Central memory CD8-positive, alpha-beta T cell (primary cell): ENCODE data around the gene MFAP5.

Experiments
- ATAC-seq: fragments of 150-1000 bp; cut with Tn5 transposase; replicated peaks from 2 replicates; pipeline ENCODE4 v1.10.0; 2022; ENCODE audit warnings: mild to moderate bottlenecking, moderate FRiP score, moderate number of reproducible peaks; ENCODE audit not compliant: poor library complexity, severe bottlenecking; ENCODE audit errors: extremely low read depth
- DNase-seq, 2 donors: peaks; one replicate each; pipeline ENCODE4 v3.0.0; 2021; ENCODE audit warnings: low spot score in 2 of 2
- H3K27ac Mint-ChIP-seq: one replicate; pipeline ENCODE4 v1.8.0; 2022; ENCODE audit warnings: low read depth, mild to moderate bottlenecking, moderate library complexity, mixed read lengths
- H3K27me3 Mint-ChIP-seq: one replicate; pipeline ENCODE4 v1.8.0; 2022; ENCODE audit warnings: mixed read lengths
- H3K36me3 Mint-ChIP-seq: one replicate; pipeline ENCODE4 v1.8.0; 2022; ENCODE audit warnings: mild to moderate bottlenecking, moderate library complexity, mixed read lengths; ENCODE audit not compliant: insufficient read depth
- H3K4me1 Mint-ChIP-seq: one replicate; pipeline ENCODE4 v1.8.0; 2022; ENCODE audit warnings: mixed read lengths
- H3K4me3 Mint-ChIP-seq: one replicate; pipeline ENCODE4 v1.8.0; 2022; ENCODE audit warnings: mild to moderate bottlenecking, moderate library complexity, mixed read lengths
- H3K9me3 Mint-ChIP-seq: one replicate; pipeline ENCODE4 v1.8.0; 2022; ENCODE audit warnings: mixed read lengths

MFAP5 gene

GRCh38 chr12:8664228-8664913 lies 1.7 kb upstream of the MFAP5 start:
- no peak overlapping the region for H3K4me3 Mint-ChIP-seq
- no peaks in the 10 kb centered on the region for H3K4me1 Mint-ChIP-seq
- no peaks in the 10 kb centered on the region for H3K9me3 Mint-ChIP-seq
- no peak overlapping the region for H3K27ac Mint-ChIP-seq
- ATAC-seq (no peak), DNase-seq (no peak)
- H3K27me3 Mint-ChIP-seq: no peaks in the 10 kb centered on the region
- no peaks in the 10 kb centered on the region for H3K36me3 Mint-ChIP-seq

- H3K27ac Mint-ChIP-seq: no peak overlapping the region
- no peak overlapping the region for H3K4me3 Mint-ChIP-seq
- H3K4me1 Mint-ChIP-seq: no peaks in the 10 kb centered on the region
- no peaks in the 10 kb centered on the region for H3K36me3 Mint-ChIP-seq
- no peak for ATAC-seq
- no peak for DNase-seq
- H3K9me3 Mint-ChIP-seq: no peaks in the 10 kb centered on the region
- H3K27me3 Mint-ChIP-seq: no peaks in the 10 kb centered on the region
These were observed 875 bp downstream of the MFAP5 start for GRCh38 chr12:8661751-8662150.

GRCh38 chr12:8661016-8661415 lies 1.6 kb downstream of the MFAP5 start:
- no peaks in the 10 kb centered on the region for H3K27me3 Mint-ChIP-seq
- ATAC-seq: no peak
- H3K27ac Mint-ChIP-seq: no peak overlapping the region
- no peaks in the 10 kb centered on the region for H3K36me3 Mint-ChIP-seq
- no peak for DNase-seq
- no peaks in the 10 kb centered on the region for H3K9me3 Mint-ChIP-seq
- H3K4me3 Mint-ChIP-seq: no peak overlapping the region
- no peaks in the 10 kb centered on the region for H3K4me1 Mint-ChIP-seq

DNA sequence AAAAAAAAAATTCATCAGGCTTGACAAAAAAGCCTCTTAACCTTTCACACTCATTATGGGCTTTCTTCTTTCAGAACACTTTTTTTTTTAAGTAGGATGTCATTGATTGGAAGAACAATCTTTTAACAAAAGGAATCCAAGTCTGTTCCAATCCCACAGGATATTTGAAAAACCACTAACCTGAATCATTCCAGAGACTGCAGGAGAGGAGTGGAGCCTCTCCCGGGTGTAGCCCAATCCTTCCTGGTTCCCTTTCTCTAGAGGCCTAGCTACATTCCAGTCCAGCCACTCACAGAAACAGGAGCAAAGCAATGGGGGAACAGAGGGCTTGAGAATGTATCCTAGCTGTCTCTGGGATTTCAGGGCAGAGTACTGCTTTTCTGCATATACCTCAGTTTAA lies 4.3 kb downstream of the MFAP5 start:
- Mint-ChIP-seq H3K4me1 (no peaks in the 10 kb centered on the region), H3K4me3 (no peak overlapping the region), H3K27me3 (no peaks in the 10 kb centered on the region), H3K9me3 (no peaks in the 10 kb centered on the region), H3K27ac (no peak overlapping the region), H3K36me3 (no peaks in the 10 kb centered on the region)
- DNase-seq (no peak), ATAC-seq (no peak)

DNA sequence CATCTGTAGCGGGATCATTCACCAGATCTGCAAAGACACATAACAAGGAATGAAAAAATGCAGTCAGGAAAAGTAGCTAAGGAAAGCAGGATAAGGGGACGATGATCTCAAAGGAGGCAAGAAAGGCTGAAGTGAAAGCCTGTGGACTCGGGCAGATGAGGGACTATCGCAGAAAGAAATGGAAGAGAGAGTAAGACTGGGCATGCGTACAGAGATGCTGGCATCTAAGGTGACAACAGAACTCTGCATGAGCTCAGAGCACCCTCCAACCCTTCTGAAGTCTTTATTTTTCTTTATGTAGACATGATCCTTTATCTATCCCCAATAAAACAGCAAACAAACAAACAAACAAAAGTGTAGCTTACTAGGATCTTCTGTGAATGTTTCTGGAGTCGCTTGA lies 7.2 kb downstream of the MFAP5 start:
- Mint-ChIP-seq H3K9me3 (no peaks in the 10 kb centered on the region), H3K27ac (no peak overlapping the region), H3K27me3 (no peaks in the 10 kb centered on the region), H3K36me3 (no peaks in the 10 kb centered on the region), H3K4me1 (no peaks in the 10 kb centered on the region), H3K4me3 (no peak overlapping the region)
- no peak for DNase-seq
- ATAC-seq: no peak

GRCh38 chr12:8648576-8649205 lies 13.9 kb downstream of the MFAP5 start:
- Mint-ChIP-seq H3K36me3 (peaks cover 5% of the 10 kb centered on the region), H3K4me1 (peaks cover 52% of the 10 kb centered on the region), H3K9me3 (no peaks in the 10 kb centered on the region), H3K4me3 (no peak overlapping the region), H3K27me3 (no peaks in the 10 kb centered on the region), H3K27ac (peak overlapping the region; percentile 64)
- ATAC-seq: peak; percentile 36
- DNase-seq: peak in 1 of 2 donors; percentile 13

- H3K4me3 Mint-ChIP-seq: no peak overlapping the region
- H3K9me3 Mint-ChIP-seq: no peaks in the 10 kb centered on the region
- no peak for DNase-seq
- peaks cover 5% of the 10 kb centered on the region for H3K36me3 Mint-ChIP-seq
- H3K27ac Mint-ChIP-seq: no peak overlapping the region
- no peak for ATAC-seq
- H3K4me1 Mint-ChIP-seq: peaks cover 56% of the 10 kb centered on the region
- H3K27me3 Mint-ChIP-seq: no peaks in the 10 kb centered on the region
These were observed 14.7 kb downstream of the MFAP5 start for GRCh38 chr12:8647968-8648367.

DNA sequence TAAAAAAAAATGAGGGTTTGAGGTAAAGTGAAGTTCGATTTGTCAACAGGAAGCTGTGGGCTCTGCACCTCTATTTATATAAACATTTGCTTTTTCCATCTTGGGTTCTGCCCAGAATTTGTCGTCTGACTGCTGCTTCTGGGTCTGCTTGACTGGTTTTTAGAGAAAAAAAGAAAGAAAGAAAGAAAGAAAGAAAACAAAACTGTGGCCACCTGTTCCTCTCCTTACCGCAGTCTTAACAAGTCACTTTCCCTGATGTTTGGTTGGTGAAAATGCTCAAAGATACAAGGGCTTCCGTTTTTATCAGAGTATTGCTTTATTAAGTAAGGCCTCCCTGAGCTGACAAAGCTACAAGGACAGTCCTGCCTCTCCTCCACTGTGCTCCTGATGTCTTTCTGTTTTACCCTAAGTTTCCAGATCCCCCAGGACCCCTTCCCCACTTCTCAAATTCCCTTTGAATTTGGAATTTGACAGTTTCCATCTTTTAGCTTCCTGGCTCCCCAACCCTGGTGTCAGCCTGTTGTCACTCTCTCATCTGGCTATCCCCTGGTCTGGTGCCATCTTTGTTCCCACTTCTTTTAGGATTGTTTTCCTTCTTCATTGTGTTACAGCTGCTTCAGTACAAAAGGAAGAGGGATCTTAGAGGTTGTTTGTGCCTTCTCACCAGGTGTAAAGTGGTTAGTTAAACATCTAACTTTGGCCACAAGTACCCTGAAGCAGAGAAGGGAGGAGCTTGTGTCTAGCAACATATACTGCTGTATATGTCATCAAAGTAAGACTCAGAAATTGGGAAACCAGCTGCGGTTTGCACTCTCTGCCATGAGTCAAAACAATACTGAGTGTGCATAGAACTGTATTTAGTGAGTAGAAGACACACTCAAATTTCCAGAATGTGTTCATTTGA lies 18.0 kb downstream of the MFAP5 start:
- H3K4me3 Mint-ChIP-seq: peak overlapping the region; percentile 74
- H3K4me1 Mint-ChIP-seq: peaks cover 49% of the 10 kb centered on the region
- DNase-seq: peak in 1 of 2 donors; percentile 31
- H3K36me3 Mint-ChIP-seq: peaks cover 5% of the 10 kb centered on the region
- peak; percentile 86 for ATAC-seq
- H3K27ac Mint-ChIP-seq: peak overlapping the region; percentile 94
- H3K27me3 Mint-ChIP-seq: no peaks in the 10 kb centered on the region
- no peaks in the 10 kb centered on the region for H3K9me3 Mint-ChIP-seq

DNA sequence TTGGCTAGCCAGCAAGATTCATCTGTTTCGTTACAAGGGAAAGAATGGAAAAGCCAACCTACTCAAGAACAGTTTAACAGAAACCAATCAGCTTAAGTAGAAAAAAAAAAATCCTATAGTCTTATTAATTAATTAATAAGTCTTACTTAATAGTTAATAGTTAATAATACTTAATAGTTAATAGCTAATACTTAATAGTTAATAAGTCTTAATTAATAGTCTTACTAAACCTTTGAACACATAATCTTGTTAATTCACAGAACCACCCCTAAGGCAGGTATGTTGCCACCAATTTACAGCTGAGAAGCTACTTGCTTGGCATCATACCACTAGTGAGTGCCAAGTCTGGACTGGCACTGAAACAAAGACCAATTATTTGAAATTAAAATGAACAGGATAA lies 19.9 kb downstream of the MFAP5 start:
- no peaks in the 10 kb centered on the region for H3K9me3 Mint-ChIP-seq
- H3K36me3 Mint-ChIP-seq: peaks cover 5% of the 10 kb centered on the region

DNA sequence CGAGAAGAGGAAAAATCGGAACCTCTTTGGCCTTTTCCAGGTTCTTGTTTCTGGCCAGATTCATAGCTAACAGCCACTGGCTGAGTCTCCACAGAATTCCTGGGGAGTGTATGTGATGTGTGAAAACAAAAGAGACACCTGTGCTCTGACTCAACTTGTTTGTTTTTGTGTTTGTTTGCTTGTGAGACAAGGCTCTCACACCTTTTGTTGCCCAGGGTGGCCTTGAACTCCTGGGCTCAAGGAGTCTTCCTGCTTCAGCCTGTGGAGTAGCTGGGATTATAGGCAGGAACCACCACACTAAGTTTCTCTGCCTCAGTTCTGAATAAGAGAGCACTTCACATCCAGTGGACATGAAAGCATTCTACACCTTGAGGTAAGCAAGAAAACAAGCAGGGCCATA lies 22.7 kb downstream of the MFAP5 start:
- H3K27ac Mint-ChIP-seq: no peak overlapping the region

More for the DNA sequence above, 19.9 kb downstream of the MFAP5 start:
- no peak overlapping the region for H3K27ac Mint-ChIP-seq
- peaks cover 30% of the 10 kb centered on the region for H3K4me1 Mint-ChIP-seq
- ATAC-seq: no peak
- H3K27me3 Mint-ChIP-seq: no peaks in the 10 kb centered on the region
- H3K4me3 Mint-ChIP-seq: no peak overlapping the region
- DNase-seq: no peak

GRCh38 chr12:8638951-8639350 lies 23.7 kb downstream of the MFAP5 start:
- DNase-seq: no peak

More for the DNA sequence above, 22.7 kb downstream of the MFAP5 start:
- H3K9me3 Mint-ChIP-seq: no peaks in the 10 kb centered on the region
- no peaks in the 10 kb centered on the region for H3K27me3 Mint-ChIP-seq
- peaks cover 16% of the 10 kb centered on the region for H3K4me1 Mint-ChIP-seq
- DNase-seq: no peak
- no peak for ATAC-seq
- H3K4me3 Mint-ChIP-seq: no peak overlapping the region
- H3K36me3 Mint-ChIP-seq: peaks cover 4% of the 10 kb centered on the region

DNA sequence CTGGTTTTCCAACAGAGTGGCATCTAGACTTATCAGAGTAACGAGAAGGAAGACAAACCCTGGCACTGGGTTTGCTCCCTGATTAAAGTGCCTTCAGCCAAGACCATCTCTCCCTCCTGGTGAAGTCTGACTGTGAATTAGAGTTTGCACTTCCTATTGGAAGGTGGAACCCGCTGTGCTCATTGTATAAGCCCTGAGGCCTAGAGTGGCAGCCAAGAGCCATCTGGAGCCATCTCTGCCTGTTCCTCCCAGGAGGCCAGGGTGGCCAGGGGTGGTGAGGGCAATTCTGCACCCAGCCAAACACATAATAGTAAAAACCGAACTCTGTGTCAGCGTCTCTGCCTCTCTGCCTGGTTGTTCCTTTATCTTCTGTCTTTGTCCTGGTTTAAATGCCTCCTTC lies 25.0 kb downstream of the MFAP5 start:
- H3K9me3 Mint-ChIP-seq: no peaks in the 10 kb centered on the region
- no peaks in the 10 kb centered on the region for H3K36me3 Mint-ChIP-seq
- DNase-seq (no peak), ATAC-seq (no peak)
- H3K27ac Mint-ChIP-seq: no peak overlapping the region
- H3K4me3 Mint-ChIP-seq: no peak overlapping the region
- H3K4me1 Mint-ChIP-seq: no peaks in the 10 kb centered on the region
- no peaks in the 10 kb centered on the region for H3K27me3 Mint-ChIP-seq

More at GRCh38 chr12:8638951-8639350, 23.7 kb downstream of the MFAP5 start:
- Mint-ChIP-seq H3K36me3 (no peaks in the 10 kb centered on the region), H3K4me1 (peaks cover 6% of the 10 kb centered on the region), H3K27me3 (no peaks in the 10 kb centered on the region), H3K27ac (no peak overlapping the region), H3K9me3 (no peaks in the 10 kb centered on the region), H3K4me3 (no peak overlapping the region)
- ATAC-seq: no peak
